ENCODE measurements around the gene SYNCRIP.
A peak's percentile ranks its signal among the peaks of the same experiment; 100 is the strongest.
"Not testable (repeated sequence)": the region's sequence is repeated elsewhere in the genome, so short reads cannot be mapped to it uniquely, and the experiment has no call there.

SYNCRIP gene

DNA sequence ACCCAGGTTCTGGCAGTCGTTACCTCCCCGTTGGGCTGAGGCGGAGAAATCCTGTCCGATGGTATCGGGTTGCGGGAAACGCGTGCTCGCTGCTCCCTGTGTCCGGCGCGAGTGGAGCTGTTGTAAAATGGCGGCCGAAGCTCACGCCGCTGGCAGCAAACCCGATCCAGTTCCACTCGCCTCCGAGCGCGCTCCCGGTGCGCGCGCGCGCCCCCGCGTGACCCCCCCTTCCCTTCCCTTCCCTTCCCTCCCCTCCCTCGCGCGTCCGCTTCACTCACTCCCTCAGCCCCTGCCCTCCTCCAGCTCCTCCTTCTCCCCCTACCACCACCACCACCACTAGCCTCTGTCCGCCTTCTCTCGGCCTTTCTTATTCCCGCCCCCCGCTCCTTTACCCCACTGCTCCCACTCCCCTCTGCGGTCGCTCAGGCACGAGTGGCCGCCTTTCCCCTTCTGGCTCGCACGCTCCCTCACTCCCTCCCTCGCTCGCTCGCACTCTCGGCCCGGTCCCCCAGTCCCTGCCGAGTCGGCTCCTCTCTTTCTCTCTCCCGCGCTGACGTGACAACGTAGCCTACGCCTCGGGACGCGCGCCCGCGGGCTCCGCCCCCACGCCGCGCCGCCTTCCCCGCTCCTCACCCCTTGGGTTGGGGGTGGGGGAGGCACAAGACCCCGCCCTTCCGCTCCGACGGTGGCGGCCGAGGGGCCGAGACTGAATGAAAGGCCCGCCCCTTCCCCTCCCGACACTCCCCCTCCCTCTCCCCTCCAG is at the start of gene SYNCRIP:
SYNCRIP (minus strand) TSS at position 113 of the 763 bp plus-strand sequence. CDS start 1,447 bp downstream, outside the sequence.
- DNase-seq = peak; percentile 95 to 100 (median 99)
- intact Hi-C loops (cut with DNase I) = loop anchor here (1.0 to 10.0 kb wide), 3 partner anchors 35 to 1788 kb away; partner anchors contain the start of genes CYB5R4 and RIPPLY2

DNA sequence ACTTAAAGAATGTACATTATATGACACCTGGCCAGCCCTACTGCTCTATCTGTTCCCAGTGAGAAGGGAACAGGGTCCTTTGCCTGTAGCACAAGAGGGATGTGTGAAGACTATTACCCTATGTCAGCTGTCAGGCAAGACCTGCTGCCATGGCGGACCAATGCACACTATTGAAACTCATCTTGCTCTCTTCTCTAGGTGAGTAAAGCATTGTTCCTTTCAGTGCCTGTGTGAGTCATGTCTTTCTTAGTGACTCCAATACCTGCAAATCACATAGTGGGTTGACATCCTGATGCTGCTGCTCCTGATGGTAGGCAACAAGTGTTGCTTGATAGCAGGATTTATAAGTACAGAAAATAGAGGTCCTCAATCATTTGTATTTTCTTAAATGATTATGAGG is 48.8 kb upstream of the SYNCRIP start:
- DNase-seq = no peak
- intact Hi-C loops (cut with DNase I) = no loop called here

DNA sequence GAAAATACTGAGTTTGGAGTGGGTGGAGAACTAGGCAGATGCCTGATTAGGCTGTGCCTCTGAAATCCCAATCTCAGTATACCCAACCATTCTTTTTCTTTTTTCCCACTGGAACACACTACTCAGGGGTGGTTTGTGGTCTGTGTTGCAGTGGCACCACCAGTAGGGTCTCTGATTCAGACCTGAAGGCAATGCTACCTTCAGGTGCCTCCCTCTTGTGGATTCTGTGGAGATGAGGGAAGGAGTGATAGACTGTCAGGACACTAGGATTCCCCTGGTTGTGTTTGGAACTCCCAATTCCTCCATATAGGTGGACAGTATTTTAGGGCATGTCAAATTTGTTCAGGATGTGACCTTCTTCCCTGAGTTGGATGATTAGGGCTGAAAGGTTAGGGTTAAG is 47.4 kb upstream of the SYNCRIP start:
- intact Hi-C loops (cut with DNase I) = no loop called here
- no peak for DNase-seq

DNA sequence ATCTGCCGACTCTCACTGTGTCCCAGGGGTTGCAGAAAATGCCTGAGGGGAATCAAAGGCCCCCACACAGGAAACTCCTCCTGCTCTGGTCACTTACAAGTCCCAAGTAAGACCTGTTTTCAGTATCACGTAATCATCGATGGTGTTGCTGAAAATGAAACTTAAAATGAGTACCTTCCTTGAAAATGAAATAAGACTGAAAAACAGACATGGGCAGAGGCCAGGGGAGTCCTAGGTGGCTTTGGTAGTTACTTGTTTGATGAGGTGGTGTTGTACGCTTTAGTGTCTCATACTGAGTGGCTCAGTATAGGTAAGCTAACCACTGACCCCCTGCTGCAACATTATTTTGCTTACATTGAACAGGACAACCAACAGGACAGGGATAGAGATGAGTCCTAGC is 43.0 kb upstream of the SYNCRIP start:
- no peak for DNase-seq
- intact Hi-C loops (cut with DNase I) = no loop called here

DNA sequence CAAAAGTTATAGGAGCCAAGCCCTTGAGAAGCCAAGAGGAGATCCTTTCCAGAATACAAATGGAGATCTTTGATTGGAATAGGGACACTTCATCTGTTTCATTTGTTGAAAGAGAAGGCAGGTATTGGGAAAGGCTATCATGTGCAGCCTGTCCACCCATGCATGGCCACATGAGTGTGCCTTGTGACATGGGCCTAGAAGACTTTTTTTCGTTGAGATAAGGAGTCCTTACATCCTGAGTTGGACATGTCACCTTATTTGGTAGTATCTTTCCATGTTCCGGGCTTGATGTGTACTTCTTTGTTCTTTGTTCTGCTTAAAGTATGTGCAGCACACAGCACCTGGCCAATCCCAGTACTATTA is 42.1 kb upstream of the SYNCRIP start:
- intact Hi-C loops (cut with DNase I) = no loop called here
- DNase-seq = no peak

DNA sequence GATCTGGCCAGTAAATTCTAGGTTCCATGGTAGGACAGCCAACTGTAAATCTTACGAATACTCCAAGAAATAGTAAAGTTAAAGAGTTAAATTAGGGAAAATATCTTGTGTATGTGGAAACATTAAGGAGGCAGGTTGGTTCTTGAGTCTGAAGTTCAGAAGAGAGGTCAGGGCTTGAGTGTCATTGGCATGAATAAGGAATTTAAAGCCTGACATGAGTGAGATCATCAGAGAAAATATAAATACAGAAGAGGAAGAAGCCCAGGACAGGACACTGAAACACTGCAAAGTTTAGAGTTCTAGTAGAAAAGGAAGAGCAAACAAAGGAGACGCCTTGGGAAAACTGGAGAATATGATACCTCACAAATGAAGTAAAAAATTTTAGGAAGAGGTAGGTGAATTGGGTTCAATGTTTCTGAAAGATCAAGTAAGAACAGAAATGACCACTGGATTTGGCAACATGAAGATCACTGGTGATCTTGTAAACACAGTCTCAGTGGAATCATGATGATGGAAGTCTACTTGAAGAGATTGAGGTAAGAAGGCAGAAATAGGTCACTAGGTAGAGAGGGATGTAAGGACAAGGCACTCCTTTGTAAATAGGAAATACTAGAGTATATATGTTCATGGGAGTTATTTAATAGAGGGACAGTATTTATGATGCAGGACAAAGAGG is 41.6 kb upstream of the SYNCRIP start:
- intact Hi-C loops (cut with DNase I) = no loop called here

DNA sequence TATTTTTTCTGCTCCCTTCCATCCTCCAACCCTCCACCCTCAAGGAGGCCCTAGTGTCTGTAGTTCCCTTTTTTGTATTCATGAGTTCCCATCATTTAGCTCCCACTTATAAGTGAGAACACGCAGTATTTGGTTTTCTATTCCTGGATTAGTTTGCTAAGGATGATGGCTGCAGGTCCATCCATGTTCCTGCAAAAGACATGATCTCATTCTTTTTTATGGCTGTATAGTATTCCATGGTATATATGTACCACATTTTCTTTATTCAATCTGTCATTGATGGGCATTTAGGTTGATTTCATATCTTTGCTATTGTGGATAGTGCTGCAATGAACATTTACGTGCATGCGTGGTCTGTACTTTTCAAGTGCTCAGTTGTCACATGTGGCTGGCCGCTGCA is 39.2 kb upstream of the SYNCRIP start:
- intact Hi-C loops (cut with DNase I); DNase-seq: not testable (repeated sequence)

More for the DNA sequence above, 41.6 kb upstream of the SYNCRIP start:
- DNase-seq = no peak

DNA sequence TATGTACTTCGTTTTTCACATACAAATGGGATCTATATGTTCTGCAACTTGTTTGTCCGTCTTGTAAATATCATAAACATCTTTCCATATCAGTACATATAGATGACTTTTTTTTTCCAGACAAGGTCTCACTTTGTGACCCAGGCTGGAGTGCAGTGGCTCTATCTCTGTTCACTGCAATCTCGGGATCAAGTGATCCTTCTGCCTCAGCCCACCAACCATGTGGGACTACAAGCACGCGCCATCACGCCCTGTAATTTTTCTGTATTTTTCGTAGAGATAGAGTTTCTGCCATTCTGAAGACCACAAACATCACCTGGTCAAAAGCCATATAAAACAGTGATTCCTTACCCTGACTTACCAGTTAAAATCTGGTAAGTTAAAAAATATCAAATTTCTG is 37.7 kb upstream of the SYNCRIP start:
- no peak for DNase-seq
- intact Hi-C loops (cut with DNase I) = no loop called here

DNA sequence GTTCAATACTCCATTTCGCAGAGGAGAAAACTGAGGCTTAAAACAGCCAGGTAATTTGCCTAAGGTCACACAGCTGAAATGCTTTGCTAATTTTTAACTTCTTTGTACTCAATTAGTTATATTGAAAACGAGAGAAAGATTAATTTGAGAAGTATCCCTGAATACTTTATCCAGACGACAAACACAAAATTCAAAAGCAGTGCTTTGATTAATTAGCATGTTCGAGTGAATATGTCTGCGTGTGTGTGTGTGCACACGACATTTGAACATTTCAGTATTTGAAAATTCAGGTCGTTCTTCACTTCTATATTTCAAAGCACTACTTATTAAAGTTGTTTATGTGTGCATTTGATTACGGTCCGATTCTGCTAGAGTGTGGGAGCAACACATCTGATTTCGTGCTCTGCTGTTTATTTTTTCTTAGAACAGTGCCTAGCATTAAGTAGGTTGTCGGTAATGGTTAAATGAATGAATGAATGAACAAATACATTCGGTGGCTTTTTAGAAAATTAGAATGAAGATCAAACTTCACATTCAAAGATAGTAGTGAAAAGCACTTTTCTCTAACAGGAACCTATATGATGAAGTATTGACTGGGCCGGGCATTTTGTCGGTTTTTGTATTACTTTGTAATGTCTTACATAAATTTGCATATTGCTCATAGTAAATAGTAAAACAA is 36.9 kb upstream of the SYNCRIP start:
- DNase-seq = no peak
- intact Hi-C loops (cut with DNase I) = loop anchor here (5.0 kb wide), 1 partner anchor 142 kb away; no protein-coding TSS in a partner anchor

DNA sequence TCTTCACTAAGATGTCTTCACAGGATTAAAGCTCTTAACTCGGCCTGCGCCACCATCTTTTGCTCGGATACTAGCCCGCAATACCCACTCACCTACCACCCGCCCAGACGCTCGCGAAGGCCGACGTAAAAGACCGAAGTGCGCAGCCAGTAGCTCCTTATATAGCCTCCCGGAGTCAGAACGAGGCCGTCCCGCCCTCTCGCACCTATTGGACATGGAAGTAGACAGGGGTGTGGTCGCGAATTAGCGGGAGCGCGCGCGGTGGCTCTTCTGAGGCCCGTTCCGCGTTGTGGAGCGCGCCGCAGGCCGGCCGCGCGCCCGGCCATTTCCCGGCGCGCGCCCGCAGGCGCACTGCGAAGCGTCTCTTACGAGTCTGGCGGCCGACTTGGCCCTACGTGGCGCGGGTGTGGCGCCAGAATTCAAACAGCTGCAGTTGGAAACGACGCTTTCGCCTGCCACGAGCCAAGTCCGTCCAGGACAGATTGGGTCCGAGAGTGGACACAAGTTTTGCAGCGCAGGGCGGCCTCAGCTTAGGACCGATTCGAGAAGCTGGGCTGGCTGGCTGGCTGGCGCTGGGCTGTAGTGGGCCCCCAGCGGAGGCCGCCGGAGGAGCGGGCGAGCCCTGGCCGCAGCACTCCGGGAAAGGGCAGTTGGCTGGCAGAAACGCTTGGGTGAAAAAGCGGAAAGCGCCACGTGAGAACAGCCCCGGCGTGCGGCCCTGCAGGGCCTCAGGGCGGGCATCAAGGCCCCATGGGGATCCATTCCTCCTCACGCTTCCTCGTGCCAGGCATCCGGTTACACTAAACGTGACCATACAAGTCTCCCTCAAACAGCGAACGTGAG is 36.1 kb upstream of the SYNCRIP start:
- intact Hi-C loops (cut with DNase I) = loop anchor here (1.0 to 5.0 kb wide), 2 partner anchors 36 to 142 kb away; no protein-coding TSS in a partner anchor

DNA sequence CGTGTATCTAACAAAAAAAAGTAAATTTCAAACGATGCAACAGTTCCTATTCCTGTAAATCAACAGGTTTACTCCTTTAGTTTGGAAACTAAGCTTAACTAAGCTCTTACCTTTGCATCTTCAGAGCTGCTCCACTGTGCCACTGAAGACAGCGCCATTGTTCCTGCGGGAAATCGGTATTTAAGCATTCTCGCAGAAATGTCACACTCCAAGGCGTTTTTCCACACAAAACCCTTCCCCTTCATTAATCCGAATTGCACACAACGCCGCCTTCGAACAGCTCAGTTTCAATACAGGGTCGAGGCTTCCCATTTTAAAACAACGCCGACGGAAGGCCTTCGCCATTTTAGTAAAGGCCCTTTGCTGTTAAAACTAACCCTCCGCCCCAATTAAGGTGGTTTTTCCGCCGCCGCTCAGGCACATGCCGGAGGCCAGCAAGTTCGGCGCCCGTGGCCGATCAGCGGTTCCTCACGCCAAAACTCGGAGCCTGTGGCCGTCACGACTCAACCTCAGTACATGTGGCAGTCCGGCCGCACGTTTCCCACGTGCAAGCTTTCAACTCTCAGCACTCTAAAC is 35.4 kb upstream of the SYNCRIP start:
- DNase-seq = peak in 1 of 10 donors; percentile 18
- intact Hi-C loops (cut with DNase I) = loop anchor here (1.0 to 5.0 kb wide), 2 partner anchors 35 to 141 kb away; no protein-coding TSS in a partner anchor

More for the DNA sequence above, 36.1 kb upstream of the SYNCRIP start:
- peak; percentile 95 to 100 (median 97) for DNase-seq

DNA sequence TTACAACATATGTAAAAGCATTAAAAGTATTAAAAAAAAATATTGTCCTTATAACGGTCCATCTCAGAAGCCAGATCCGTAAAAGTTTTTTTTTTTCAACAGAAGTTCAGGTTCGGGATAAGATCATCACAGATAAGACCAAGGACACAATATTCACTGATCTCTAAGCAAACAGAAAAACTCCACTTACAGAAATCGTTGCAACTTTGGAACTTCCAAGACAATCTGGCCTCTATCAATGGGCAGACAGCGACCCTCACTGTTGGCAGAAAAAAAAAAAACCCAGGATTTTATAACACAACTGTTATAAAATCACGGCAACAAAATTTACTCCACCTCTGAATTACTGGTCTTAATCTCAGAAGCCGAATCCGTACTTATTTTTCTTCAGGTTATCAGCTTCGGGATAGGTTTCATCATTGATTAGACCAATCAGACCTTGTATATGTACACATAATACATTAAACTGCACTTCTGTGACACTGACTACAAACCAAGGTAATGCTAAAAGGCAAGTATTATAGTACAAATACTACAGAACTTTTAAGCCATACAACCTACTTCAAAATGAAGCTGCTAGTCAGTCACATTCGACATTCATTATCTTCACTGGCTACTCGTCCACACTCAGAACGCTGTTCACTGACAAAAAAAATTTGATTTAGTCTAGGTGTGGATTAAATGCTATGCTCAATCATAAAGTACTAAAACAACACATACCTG is 34.7 kb upstream of the SYNCRIP start:
- intact Hi-C loops (cut with DNase I) = loop anchor here (2.0 to 5.0 kb wide), 2 partner anchors 140 to 323 kb away; no protein-coding TSS in a partner anchor
- peak in 1 of 10 donors; percentile 15 for DNase-seq

DNA sequence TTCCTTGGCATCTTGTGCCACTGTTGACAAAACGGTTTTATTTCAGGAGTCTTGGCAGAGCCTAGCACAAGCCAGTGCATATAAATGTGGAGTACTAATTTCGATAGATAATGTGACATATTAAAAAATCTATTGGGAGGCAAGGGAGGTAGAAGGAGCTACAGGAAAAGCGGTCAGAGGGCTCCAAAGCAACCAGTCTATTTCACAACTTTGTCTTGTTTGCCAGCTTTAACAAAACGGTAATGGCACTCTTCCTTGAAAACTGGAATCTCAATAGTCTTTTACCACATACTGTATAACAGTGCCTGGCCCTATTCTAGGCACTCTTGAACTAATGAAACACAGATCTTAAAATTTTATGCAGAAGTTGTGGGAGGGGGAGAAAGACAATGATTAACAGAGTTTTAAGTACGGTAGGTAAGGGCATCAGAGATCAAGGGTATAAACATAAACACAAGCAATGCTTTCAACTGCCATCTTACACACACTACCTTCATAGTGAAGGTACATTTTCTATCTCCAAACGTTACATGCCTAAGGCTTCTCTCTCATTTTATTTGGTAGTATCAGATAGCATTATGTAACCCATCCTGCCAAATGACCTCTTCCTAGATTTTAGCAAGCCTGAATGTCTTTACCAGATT is 33.5 kb upstream of the SYNCRIP start:
- DNase-seq = no peak
- intact Hi-C loops (cut with DNase I) = loop anchor here (2.0 to 5.0 kb wide), 2 partner anchors 139 to 321 kb away; no protein-coding TSS in a partner anchor

DNA sequence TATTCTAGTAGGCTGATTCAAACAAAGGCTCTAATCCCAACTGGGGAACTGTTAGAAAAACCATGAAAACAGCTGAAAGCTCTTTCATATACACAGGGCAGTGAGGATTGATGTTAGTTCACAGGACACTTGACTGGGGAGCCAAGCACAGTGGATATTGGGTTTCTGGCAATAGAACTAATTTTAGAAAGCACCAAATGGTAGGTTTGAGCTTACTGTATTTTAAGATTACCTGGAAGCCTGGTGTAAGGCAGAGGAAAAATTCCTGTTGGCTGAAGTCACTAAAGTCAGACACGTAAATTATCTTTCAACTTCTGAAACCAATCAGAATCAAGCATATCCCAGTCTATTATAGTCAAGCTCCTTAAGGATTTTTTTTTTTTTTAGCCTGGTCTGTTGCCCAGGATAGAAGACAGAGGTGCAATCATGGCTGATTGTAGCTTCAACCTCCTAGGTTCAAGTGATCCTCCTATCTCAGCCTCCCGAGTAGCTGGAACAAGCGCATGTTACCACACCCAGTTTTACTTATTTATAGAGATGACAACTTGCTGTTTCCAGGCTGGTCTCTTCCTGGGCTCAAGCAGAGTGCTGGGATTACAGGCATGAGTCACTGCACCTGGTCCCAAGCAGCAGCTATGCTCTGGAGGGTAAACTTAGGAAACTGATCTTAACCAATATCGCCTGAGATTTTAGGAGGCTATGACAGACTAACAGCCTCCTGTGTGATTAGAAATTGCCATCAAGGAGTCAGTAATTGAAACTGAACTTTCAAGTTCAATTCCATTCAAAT is 32.5 kb upstream of the SYNCRIP start:
- no peak for DNase-seq
- intact Hi-C loops (cut with DNase I) = loop anchor here (5.0 kb wide), 1 partner anchor 138 kb away; no protein-coding TSS in a partner anchor

DNA sequence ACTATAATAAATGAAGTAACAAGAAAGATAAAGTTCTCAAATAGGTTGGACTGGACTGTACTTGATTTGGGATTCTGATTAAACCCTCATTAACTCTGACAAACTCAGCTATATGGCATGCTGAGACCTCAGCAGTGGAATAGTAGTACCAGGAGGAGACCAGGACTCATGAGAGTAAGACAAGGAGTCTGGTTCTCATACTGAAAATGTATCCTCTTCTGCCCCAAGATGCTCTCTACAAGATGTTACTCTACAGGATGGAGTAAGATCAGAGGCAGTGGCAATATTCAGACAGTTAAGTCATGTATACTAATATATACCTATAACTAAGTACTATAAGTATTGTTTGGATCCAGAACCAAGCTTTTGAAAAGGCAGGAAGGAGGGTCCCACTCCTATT is 31.9 kb upstream of the SYNCRIP start:
- DNase-seq = no peak
- intact Hi-C loops (cut with DNase I) = loop anchor here (5.0 kb wide), 1 partner anchor 137 kb away; no protein-coding TSS in a partner anchor

DNA sequence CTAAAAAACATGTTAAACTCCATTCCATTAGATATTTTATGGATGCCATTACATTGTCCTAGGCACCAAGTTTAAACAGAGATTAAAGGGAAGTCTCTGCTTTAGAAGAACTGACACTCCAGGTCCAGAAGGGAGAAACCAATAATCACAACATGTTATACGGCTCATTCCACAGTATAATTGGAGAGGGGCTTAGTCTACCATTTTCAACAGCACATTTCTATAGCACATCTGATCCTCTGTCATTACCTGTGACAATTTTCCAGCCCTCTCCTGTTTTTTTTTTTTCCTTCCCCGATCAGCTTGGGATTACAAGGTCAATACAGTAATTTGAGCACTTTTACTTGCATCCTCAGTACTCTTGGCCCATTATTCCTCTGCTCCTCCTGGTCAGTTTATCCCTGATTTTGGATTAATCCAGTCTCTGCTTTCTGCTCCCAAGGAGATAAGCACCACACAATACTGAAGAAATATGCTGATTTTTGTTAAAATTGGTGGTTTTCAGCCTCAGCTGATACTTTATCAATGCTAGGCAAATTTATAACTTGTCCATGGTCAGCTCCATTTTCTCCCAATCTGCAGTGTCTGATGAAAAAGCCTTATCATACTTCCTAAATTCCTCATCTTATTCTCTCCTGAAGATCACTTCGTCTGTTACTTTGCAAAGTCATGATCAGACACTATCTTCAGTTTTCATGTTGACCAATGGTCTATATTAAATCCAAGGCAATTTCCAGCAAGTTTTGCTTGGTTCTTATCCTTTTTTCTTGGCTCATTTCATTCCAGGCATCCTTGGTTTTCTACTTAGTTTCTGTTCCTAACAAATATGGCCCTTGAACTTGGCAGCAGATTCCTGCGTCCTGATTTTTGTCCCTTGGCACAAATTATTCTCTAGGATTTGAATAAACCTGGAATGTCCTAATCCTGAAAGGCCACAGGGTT is 30.8 kb upstream of the SYNCRIP start:
- intact Hi-C loops (cut with DNase I) = no loop called here
- DNase-seq = no peak

All from posterior cingulate gyrus (tissue), 11 donors.